Epithelial cell of esophagus (primary cell): ENCODE data around the gene PISD.
A peak's percentile ranks its signal among the peaks of the same experiment; 100 is the strongest.
"Not testable (repeated sequence)": the region's sequence is repeated elsewhere in the genome, so short reads cannot be mapped to it uniquely, and the experiment has no call there.

Source experiments
- DNase-seq: peaks from one replicate; pipeline ENCODE4 v3.0.0; 2010; ENCODE audit warnings: low read depth
- H3K4me3 ChIP-seq: 2 replicates; pipeline ENCODE4 v1.5.1; 2011; ENCODE audit warnings: mild to moderate bottlenecking, low read length, control low read depth
- CTCF ChIP-seq: IDR thresholded peaks from 2 replicates; pipeline ENCODE4 v1.5.1; 2011; ENCODE audit warnings: low read depth, mild to moderate bottlenecking, low read length, control low read depth, inconsistent platforms; ENCODE audit not compliant: insufficient read depth; ENCODE audit errors: missing control alignments

PISD gene

GRCh38 chr22:31683181-31684105, 21.4 kb upstream of the PISD start:
- no peak overlapping the region for H3K4me3 ChIP-seq
- peak; percentile 29 for TF ChIP-seq CTCF
- peak; percentile 98 for DNase-seq

GRCh38 chr22:31682751-31683150, 20.7 kb upstream of the PISD start:
- no peak for DNase-seq
- no peak overlapping the region for H3K4me3 ChIP-seq
- no peak for TF ChIP-seq CTCF

- no peak for DNase-seq
- no peak overlapping the region for H3K4me3 ChIP-seq
These were observed 19.6 kb upstream of the PISD start for GRCh38 chr22:31681349-31682345.

GRCh38 chr22:31680861-31681341, 18.9 kb upstream of the PISD start:
- TF ChIP-seq CTCF, result no peak
- no peak overlapping the region for H3K4me3 ChIP-seq
- peak; percentile 61 for DNase-seq

More at GRCh38 chr22:31681349-31682345, 19.6 kb upstream of the PISD start:
- TF ChIP-seq CTCF, result no peak

- no peak overlapping the region for H3K4me3 ChIP-seq
- DNase-seq, result no peak
- no peak for TF ChIP-seq CTCF
These were observed 16.7 kb upstream of the PISD start for GRCh38 chr22:31678748-31679147.

- peak; percentile 98 for DNase-seq
- H3K4me3 ChIP-seq, result peak overlapping the region; percentile 50
- TF ChIP-seq CTCF, result no peak
These were observed 14.7 kb upstream of the PISD start for GRCh38 chr22:31676700-31677099.

GRCh38 chr22:31674219-31674618, 12.2 kb upstream of the PISD start:
- not testable (repeated sequence) for H3K4me3 ChIP-seq, DNase-seq

- not testable (repeated sequence) for DNase-seq, H3K4me3 ChIP-seq
These were observed 6.8 kb upstream of the PISD start for GRCh38 chr22:31668849-31669248.
